Transverse colon (tissue), 4 donors: ENCODE results near the gene TDP2.

Experiments used
- CTCF ChIP-seq, 5 experiments: fragments of 200-600 bp in 3 of 5; fragments of 450-650 bp in 2 of 5; sonication (generic) in 3 of 5; IDR thresholded peaks; 1 replicate in 2 of 5; 2 replicates in 3 of 5; pipeline ENCODE4 v1.5.1; 2016 to 2017; ENCODE audit warnings: antibody characterized with exemption in 5 of 5, inconsistent platforms in 3 of 5, mild to moderate bottlenecking in 2 of 5, moderate library complexity in 1 of 5
- POLR2A ChIP-seq: fragments of 450-650 bp; IDR thresholded peaks from one replicate; pipeline ENCODE4 v1.6.1; 2016; ENCODE audit warnings: antibody characterized with exemption, mild to moderate bottlenecking, moderate library complexity
- POLR2AphosphoS5 ChIP-seq, 3 donors: sonication (generic); formaldehyde crosslinking; IDR thresholded peaks; one replicate each; pipeline ENCODE4 v1.6.1; 2016; ENCODE audit warnings: antibody characterized with exemption in 3 of 3

GRCh38 chr6:24642061-24642460 is 24.6 kb downstream of the TDP2 start:
- no peak for TF ChIP-seq CTCF (IDR thresholded peaks at IDR 0.05)
- no peak for TF ChIP-seq POLR2AphosphoS5 (IDR thresholded peaks at IDR 0.05)
- TF ChIP-seq POLR2A = no peak
